Heart left ventricle (tissue), 13 donors: ENCODE measurements around the gene PFKFB3.

Source experiments
- CTCF ChIP-seq, 12 donors: fragments of 200-600 bp; sonication (generic) in 4 of 12; IDR thresholded peaks; one replicate each; pipeline versions ENCODE4 v1.5.0 to v1.8.0; 2018 to 2022; ENCODE audit warnings: antibody characterized with exemption in 12 of 12, mild to moderate bottlenecking in 5 of 12
- POLR2A ChIP-seq, 2 donors: fragments of 450-650 bp; IDR thresholded peaks; one replicate each; pipeline ENCODE4 v1.6.1; 2017; ENCODE audit warnings: antibody characterized with exemption in 2 of 2, mild to moderate bottlenecking in 2 of 2, moderate library complexity in 2 of 2
- donor health status: ischemic (EF 13 %, LVEDD 7.1; RV severe dilation, severe dysfunction).
- donor health status: DM: no; HTN: yes; CAD: no.
- donor health status: DM: no; HTN: no; CAD: no.
- donor health status: ischemic (EF 25% LVEDD 6.9; RV normal size, moderate dysfunction).
- donor health status: ischemic (EF 25% LVEDD 5.7; RV mildly dilated, moderate dysfunction).
- donor health status: ischemic (EF 35%, LVEDD 5.7; RV mildly dilated, moderate dysfunction).
- donor health status: nonischemic (EF 11% LVEDD 7.7; RV severe dilation, severe dysfunction).
- donor health status: DM: yes; HTN: yes; CAD: no.
- donor health status: PGD.
- donor health status: ischemic (EF 29% LVEDD 5.4; RV normal size, mild dysfunction).
- donor health status: nonischemic (EF 23%, LVEDD 6.1; RV moderate dilation, normal function).

GRCh38 chr10:6292741-6293151 is 90.0 kb downstream of the PFKFB3 start:
- TF ChIP-seq POLR2A (IDR thresholded peaks at IDR 0.05) (no peak), CTCF (IDR thresholded peaks at IDR 0.05) (no peak)
